NCI-H2081 treated with DMSO at 0.1 percent for 48 hours (cell line): ENCODE results near the gene PIP5K1B.
"Not testable (repeated sequence)": the region's sequence is repeated elsewhere in the genome, so short reads cannot be mapped to it uniquely, and the experiment has no call there.

Experiments
- DNase-seq: peaks from one replicate; lab custom pipeline; 2025; lab: John Stamatoyannopoulos, UW

Gene PIP5K1B, protein sequence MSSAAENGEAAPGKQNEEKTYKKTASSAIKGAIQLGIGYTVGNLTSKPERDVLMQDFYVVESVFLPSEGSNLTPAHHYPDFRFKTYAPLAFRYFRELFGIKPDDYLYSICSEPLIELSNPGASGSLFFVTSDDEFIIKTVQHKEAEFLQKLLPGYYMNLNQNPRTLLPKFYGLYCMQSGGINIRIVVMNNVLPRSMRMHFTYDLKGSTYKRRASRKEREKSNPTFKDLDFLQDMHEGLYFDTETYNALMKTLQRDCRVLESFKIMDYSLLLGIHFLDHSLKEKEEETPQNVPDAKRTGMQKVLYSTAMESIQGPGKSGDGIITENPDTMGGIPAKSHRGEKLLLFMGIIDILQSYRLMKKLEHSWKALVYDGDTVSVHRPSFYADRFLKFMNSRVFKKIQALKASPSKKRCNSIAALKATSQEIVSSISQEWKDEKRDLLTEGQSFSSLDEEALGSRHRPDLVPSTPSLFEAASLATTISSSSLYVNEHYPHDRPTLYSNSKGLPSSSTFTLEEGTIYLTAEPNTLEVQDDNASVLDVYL

GRCh38 chr9:68704814-68705530 lies at the start of gene PIP5K1B:
TSS of gene PIP5K1B (plus strand) at chr9:68705240. CDS start at chr9:68822615, 117,375 bp downstream.
- no peak for DNase-seq

- no peak for DNase-seq
Measured at GRCh38 chr9:68664036-68664435, 41.0 kb upstream of the PIP5K1B start.

DNA sequence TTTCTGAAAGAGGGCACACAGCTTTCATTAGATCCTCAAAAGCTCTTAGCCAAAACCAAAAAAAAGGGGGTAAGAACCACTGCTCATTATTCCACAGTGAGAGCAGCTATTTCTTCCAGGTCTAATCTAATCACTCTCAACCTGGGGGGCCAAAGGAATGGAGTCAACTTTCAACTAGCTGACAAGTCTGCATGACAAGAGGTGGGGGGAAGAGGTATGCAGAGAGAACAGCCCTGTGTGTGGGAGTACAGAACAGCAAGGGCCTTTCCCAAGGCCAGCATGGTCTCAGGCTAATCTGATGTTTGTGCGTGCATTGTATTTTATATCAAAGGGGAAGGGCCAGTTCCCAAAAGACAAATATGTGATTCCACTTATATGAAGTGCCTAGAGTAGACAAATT lies 36.9 kb upstream of the PIP5K1B start:
- no peak for DNase-seq

DNA sequence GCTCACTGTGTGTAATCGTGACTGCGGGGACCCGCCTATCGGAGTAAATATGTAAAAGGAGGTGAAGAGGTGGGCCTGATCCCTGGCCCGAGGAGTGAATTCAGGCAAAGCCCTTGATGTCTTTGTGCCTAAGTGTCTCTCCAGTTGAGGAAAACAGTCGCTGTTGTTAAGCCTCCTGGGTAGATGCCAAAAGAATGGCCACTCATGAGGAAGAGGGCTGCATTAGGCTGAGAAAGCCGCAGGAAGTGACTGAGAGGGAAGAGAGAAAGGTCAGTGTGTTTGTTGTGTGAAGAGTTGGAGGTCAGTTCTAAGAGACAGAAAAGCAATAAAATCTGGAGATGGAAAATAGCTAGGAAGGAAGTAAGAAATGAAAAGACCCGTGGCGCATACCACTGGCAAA lies 35.8 kb upstream of the PIP5K1B start:
- no peak for DNase-seq

DNA sequence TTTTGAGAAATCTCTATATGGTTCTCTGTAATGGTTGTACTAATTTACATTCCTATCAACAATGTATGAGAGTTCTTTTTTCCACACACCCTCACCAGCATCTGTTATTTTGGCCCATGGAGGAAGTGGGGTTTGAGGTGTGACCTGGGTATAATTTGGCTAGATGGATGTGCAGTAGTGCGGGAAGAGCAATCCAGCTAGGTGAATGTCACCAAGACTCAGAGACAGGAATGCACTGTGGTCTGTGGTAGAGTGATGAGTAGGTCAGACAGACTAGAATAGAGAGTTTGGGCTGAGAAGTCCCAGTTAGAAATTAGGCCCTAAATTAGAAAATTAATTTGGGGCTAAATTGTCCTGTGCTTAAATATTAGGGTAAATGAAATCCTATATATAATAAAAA lies 32.8 kb upstream of the PIP5K1B start:
- no peak for DNase-seq

GRCh38 chr9:68672625-68673024 lies 32.4 kb upstream of the PIP5K1B start:
- no peak for DNase-seq

DNA sequence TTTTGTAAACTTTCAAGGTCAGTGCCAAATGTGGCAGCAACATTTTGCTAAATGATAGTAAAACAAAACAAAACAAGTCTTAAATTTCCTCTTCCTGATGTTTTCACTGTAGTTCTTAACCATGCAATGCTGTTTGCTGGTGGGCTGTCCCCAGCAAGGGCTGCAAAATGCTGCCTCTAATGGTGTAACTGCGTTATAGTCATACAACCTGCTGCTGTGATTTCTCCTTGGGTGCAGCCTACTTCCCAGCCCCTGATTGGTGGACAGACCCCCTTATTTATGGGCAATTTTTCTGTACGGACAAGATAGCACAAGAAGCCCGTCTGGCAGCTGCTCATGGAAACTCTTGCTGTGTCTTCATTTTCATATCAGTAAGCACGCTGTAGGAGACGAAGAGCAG lies 26.6 kb upstream of the PIP5K1B start:
- DNase-seq, result no peak

DNA sequence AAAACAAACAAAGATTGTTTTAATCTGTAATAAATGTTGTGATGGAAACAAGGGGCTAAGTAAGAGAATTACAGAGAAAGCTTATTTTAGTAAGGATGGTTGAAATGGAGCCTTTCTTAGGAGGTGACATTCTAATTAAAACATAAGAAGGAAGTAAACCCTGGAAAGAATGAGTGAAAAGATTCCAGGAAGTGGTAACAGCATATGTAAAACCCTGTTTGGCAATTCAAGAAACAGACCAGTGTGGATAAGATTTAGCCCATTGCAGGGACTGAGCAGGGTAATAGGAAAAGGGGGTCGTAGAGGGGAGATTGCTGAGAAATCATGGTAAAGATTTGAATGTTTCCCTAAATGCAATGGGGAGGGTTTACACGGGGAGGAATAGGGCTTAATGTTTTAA lies 21.6 kb upstream of the PIP5K1B start:
- DNase-seq, result no peak

DNA sequence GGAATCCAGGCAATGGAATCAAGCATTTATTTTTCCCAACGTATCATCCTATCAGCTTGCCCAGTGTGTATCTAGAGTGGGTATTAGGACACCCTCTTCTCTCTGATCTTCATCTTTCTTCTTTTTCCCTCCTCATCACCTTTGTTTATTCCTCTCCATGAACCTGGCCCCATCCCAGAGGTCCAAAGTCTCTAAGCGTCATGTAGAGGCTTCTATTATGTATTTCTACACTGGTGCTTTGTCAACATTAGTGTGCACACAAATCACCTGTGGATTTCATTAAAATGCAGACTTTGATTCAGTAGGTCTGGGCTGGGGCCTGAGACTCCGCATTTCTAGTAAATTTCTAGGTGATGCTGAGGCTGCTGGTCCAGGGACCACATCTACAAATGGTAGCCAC lies 19.8 kb upstream of the PIP5K1B start:
- no peak for DNase-seq

DNA sequence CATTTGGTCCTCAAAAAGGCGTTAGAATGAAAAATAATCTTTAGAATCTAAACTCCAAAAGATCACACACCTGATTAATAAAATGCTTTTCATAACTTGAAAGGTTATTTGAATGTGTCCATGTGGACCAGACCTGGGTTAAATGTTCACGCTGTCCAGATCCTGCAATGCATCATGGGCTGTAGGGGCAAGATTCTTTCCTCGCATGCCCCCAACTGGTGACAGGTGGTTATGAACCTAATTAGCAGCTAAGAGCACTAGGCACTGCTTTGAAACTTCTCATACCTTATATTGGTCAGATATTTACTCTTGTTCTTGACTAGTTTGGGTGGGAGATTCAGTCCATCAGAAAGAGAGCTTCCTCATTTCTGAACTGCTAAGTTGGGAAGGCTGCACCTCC lies 19.3 kb upstream of the PIP5K1B start:
- DNase-seq, result no peak

- DNase-seq, result no peak
Measured at GRCh38 chr9:68690088-68690487, 15.0 kb upstream of the PIP5K1B start.

GRCh38 chr9:68692519-68692918 lies 12.5 kb upstream of the PIP5K1B start:
- DNase-seq, result no peak

DNA sequence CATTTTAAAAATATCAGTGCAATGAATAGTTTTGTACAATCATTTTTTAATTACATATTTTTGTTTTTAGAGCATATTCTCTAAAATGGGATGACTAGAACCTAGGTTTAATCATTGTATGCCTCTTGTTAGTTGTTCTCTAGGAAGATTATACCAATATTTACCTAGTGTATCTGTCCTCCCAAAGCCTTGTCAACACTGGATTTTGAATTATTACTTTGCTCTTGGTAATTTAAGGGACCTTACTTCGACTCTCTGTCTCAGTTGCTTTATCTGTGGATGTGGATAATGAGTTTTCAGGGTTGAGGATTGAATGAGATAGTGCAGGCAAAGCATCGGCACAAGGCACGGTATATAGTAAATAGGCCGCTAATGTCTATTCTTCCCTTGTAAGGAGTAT lies 10.9 kb upstream of the PIP5K1B start:
- DNase-seq, result no peak

- no peak for DNase-seq
Measured at GRCh38 chr9:68697851-68698250, 7.2 kb upstream of the PIP5K1B start.

DNA sequence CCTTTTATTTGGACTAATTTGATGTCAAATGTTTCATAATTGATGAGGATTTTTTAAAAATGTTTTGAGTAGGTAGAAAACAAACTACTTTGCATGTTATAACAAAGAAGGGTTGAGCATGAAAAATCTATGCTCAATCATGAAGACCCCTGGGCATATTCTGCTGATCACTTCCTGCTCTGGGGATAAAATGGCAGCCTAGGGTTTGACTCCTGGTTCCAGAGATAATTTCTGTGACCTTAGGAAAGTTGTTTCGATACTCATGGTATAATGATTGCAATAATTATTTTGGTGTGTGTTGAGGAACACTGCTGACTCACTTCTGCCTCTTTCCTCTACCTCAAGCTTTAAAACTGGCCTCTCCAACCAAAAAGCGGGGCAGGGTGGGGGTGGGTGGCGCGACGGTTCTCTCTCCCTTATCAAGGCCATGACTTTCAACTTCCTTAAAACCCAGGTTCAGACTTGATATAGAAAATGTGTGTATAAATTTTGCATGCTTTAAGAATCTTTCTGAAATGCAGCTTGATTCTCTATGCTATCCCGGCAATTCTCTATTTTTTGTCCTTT lies 6.0 kb upstream of the PIP5K1B start:
- no peak for DNase-seq

DNA sequence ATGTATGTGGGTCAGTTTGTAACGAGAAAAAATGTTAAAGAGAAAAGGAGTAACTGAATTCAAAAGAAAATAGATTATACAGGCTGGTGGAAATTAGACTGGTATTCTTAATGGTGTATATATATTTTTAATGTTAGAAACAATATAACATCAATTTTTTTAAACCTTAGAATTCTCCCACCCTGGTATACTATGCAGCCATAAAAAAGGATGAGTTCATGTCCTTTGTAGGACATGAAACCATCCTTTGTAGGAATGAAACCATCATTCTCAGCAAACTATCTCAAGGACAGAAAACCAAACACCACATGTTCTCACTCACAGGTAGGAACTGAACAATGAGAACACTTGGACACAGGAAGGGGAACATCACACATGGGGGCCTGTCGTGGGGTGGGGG lies 5.4 kb upstream of the PIP5K1B start:
- not testable (repeated sequence) for DNase-seq

DNA sequence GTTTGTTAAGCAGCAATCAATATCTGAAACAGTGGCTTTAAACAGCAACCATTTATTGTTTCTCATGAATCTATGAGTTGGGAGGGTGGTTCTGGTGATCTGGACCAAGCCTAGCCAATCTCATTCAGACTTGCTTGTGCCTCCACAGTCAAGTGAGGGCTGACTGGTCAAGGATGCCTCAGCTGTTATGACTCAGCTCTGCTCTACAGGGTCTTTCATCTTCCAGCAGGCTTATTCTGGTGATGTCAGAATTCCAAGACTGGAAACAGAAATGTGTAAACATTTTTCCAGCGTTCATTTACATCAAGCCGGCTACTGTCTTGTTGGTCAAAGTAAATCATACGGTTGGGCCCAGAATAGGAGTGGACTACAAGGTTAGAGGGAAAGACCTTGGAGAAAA lies 2.5 kb upstream of the PIP5K1B start:
- DNase-seq, result no peak

- DNase-seq, result no peak
Measured at GRCh38 chr9:68703672-68704071, 1.4 kb upstream of the PIP5K1B start.

DNA sequence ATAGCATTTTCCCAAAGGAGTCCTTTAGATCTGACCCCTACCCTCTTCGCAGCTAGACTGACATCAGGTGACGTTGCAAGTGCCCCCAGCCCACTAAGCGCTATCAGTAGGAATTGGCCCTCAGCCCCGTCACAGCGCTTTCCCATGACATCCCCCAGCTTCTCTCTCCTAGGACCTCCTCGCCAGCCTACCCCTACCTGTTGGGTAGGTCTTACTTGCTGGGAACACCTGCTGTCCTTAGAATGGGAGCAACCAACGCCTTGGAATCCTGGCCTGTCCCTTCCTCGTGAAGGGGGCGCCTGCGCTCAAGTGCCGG lies 584 bp upstream of the PIP5K1B start:
- no peak for DNase-seq

DNA sequence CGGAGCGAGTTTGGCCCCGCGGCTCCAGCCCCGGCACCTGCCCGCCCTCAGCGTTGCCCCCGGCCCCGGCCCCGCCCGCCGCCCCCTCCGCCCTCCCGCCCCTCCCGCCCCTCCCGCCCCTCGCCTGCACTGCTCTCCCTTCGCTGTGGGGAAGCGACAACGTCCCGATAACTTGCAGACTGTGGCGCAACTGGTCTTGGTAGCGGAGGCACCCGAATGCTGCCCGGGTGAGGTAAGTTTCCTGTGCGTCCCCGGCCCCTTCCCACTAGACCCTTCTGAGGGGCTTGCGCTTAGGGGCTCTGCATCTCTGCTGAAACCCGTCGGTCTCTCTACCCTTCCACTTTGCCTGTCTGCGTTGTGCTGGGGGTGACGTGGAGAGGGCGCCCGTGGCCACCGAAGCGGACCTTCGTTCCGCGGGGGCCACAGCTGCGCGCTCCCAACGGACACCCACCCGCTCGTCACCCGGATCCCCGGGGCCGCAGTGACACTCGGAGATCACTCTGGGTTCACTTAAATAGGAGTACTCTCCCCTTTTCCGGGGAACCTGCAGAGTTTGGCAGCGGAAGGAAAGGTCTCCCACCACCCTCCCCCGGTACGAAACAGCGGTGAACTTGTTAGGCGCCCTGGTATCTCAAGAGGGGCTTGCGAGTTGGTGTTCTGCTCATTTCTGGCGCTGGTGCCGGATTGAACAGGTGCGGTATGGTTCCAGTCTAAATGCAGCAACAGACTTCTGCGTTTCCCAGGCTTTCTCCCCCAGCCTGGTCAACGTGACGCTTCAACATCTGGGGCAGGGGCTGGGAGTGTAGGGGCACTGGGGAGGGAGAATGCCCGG lies 707 bp downstream of the PIP5K1B start:
- DNase-seq, result no peak

- DNase-seq, result no peak
Measured at GRCh38 chr9:68706363-68707201, 1.5 kb downstream of the PIP5K1B start.
